Ovary (tissue), 3 donors: ENCODE data around the gene SENP8.

ENCODE experiments used
- EP300 ChIP-seq: sonication (generic); formaldehyde crosslinking; IDR thresholded peaks from one replicate; pipeline ENCODE4 v1.6.1; 2017; ENCODE audit warnings: antibody characterized with exemption
- POLR2A ChIP-seq: fragments of 450-650 bp; IDR thresholded peaks from one replicate; pipeline ENCODE4 v1.6.1; 2017; ENCODE audit warnings: antibody characterized with exemption, mild to moderate bottlenecking, moderate library complexity
- TF ChIP-seq, protein P1 (sequence below), 3 donors: fragments of 450-650 bp in 2 of 3; fragments of 200-600 bp in 1 of 3; IDR thresholded peaks; one replicate each; pipeline versions ENCODE4 v1.5.1 to v1.8.0; 2016 to 2022; ENCODE audit warnings: antibody characterized with exemption in 3 of 3, mild to moderate bottlenecking in 1 of 3
- donor health status: DM: no; HTN: no; CAD: no.

DNA sequence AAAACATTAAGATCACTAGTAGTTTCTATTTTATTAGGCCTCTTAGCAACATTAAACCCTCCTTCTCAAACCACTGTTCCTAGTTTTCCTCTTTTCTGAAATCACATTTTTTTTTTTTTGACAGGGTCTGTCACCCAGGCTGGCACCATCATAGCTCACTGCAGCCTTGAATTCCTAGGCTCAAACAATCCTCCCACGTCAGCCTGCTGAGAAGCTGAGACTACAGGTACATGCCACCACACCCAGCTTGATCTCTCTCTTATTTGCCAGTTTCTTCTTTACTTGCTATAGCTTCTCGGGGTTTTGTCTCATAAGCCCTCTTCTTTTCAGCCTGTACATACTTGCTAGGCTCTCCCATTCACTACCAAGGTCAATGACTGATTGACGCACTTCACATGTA, 28.0 kb downstream of the SENP8 start:
- TF ChIP-seq EP300 (no peak), POLR2A (no peak)
- TF ChIP-seq, protein P1, sequence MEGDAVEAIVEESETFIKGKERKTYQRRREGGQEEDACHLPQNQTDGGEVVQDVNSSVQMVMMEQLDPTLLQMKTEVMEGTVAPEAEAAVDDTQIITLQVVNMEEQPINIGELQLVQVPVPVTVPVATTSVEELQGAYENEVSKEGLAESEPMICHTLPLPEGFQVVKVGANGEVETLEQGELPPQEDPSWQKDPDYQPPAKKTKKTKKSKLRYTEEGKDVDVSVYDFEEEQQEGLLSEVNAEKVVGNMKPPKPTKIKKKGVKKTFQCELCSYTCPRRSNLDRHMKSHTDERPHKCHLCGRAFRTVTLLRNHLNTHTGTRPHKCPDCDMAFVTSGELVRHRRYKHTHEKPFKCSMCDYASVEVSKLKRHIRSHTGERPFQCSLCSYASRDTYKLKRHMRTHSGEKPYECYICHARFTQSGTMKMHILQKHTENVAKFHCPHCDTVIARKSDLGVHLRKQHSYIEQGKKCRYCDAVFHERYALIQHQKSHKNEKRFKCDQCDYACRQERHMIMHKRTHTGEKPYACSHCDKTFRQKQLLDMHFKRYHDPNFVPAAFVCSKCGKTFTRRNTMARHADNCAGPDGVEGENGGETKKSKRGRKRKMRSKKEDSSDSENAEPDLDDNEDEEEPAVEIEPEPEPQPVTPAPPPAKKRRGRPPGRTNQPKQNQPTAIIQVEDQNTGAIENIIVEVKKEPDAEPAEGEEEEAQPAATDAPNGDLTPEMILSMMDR (IDR thresholded peaks at IDR 0.05) = no peak
